ENCODE results near the gene LRIT2. TPM values are rescaled to one million over a fixed set of nuclear protein-coding genes. Genes with fewer than 3 reads are reported as not detected.

The LRIT2 gene
- total RNA-seq, 2 experiments from 2014 or later = not detected

DNA sequence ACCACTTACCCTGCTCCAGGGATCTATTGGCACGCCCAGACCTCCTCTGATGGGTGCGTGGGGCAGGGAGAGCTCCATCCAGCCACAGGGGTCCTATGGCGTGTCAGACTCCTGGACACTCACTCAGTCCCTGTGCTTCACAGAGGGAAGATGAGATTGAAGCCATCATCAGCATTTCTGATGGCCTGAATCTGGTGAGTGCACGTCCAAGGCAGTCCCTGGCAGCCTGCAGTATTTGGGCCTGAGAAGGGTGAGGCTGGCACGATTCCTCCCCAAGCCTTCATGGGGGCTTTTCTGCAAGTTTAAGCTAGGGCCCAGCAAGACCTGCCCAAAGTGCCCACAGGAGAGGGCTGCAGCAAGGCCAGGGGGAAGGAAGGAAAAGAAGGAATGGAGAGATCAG, 27.7 kb downstream of the LRIT2 start:
- ATAC-seq (no peak), DNase-seq (no peak)
- peaks cover 10% of the 10 kb centered on the region for H3K27me3 Mint-ChIP-seq
- TF ChIP-seq, protein P1, sequence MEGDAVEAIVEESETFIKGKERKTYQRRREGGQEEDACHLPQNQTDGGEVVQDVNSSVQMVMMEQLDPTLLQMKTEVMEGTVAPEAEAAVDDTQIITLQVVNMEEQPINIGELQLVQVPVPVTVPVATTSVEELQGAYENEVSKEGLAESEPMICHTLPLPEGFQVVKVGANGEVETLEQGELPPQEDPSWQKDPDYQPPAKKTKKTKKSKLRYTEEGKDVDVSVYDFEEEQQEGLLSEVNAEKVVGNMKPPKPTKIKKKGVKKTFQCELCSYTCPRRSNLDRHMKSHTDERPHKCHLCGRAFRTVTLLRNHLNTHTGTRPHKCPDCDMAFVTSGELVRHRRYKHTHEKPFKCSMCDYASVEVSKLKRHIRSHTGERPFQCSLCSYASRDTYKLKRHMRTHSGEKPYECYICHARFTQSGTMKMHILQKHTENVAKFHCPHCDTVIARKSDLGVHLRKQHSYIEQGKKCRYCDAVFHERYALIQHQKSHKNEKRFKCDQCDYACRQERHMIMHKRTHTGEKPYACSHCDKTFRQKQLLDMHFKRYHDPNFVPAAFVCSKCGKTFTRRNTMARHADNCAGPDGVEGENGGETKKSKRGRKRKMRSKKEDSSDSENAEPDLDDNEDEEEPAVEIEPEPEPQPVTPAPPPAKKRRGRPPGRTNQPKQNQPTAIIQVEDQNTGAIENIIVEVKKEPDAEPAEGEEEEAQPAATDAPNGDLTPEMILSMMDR (IDR thresholded peaks at IDR 0.05) = no peak
- H3K9me3 Mint-ChIP-seq = no peaks in the 10 kb centered on the region
- H3K4me1 Mint-ChIP-seq (ENCODE audit: low read depth) = no peaks in the 10 kb centered on the region
- H3K27ac Mint-ChIP-seq = no peak overlapping the region
- intact Hi-C loops (cut with micrococcal nuclease) = no loop called here
- H3K36me3 Mint-ChIP-seq (ENCODE audit: low read depth) = no peaks in the 10 kb centered on the region
- POLR2A ChIA-PET = interaction anchor here (1.8 kb wide), 1 partner anchor 59 kb away, joined by 6 read pairs; the partner anchor contains the start of gene GHITM
- CTCF ChIA-PET = interaction anchor here (1.3 to 1.7 kb wide), 3 partner anchors 41 to 50 kb away, joined by 4 read pairs; no protein-coding TSS in a partner anchor
- no peak overlapping the region for H3K4me3 Mint-ChIP-seq

DNA sequence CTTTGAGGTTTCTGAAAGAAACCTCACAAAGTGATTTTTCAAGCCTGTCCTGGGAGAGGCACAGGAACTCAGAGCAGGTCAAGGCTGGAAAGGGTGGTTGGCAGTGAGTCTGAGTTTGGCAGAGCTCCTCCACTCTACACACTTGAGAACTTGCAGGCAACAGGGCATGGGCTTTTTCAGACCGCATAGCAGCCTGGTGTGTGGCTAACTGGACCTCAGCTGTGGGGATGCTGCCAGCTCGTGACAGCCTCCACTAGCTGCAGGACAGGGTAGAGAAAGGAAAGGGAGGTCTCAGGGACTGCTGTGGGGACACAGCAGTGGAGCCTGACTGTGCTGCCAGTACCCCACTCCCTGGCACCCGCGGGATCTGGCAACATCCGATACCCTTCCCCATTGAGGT, 28.4 kb downstream of the LRIT2 start:
- ChIA-PET CTCF (interaction anchor here (1.7 kb wide), 1 partner anchor 48 kb away, joined by 4 read pairs; no protein-coding TSS in a partner anchor), POLR2A (interaction anchor here (1.8 kb wide), 1 partner anchor 58 kb away, joined by 6 read pairs; the partner anchor contains the start of gene GHITM)
- intact Hi-C loops (cut with micrococcal nuclease) = no loop called here
- TF ChIP-seq, protein P1 (IDR thresholded peaks at IDR 0.05) = no peak
- no peak for ATAC-seq
- H3K4me1 Mint-ChIP-seq (ENCODE audit: low read depth) = no peaks in the 10 kb centered on the region
- H3K27ac Mint-ChIP-seq = no peak overlapping the region
- H3K36me3 Mint-ChIP-seq (ENCODE audit: low read depth) = no peaks in the 10 kb centered on the region
- no peak for DNase-seq
- peaks cover 10% of the 10 kb centered on the region for H3K27me3 Mint-ChIP-seq
- no peaks in the 10 kb centered on the region for H3K9me3 Mint-ChIP-seq
- no peak overlapping the region for H3K4me3 Mint-ChIP-seq

GRCh38 chr10:84196083-84196482, 29.3 kb downstream of the LRIT2 start:
- POLR2A ChIA-PET = interaction anchor here (1.8 kb wide), 1 partner anchor 57 kb away, joined by 6 read pairs; the partner anchor contains the start of gene GHITM
- no peak for DNase-seq

DNA sequence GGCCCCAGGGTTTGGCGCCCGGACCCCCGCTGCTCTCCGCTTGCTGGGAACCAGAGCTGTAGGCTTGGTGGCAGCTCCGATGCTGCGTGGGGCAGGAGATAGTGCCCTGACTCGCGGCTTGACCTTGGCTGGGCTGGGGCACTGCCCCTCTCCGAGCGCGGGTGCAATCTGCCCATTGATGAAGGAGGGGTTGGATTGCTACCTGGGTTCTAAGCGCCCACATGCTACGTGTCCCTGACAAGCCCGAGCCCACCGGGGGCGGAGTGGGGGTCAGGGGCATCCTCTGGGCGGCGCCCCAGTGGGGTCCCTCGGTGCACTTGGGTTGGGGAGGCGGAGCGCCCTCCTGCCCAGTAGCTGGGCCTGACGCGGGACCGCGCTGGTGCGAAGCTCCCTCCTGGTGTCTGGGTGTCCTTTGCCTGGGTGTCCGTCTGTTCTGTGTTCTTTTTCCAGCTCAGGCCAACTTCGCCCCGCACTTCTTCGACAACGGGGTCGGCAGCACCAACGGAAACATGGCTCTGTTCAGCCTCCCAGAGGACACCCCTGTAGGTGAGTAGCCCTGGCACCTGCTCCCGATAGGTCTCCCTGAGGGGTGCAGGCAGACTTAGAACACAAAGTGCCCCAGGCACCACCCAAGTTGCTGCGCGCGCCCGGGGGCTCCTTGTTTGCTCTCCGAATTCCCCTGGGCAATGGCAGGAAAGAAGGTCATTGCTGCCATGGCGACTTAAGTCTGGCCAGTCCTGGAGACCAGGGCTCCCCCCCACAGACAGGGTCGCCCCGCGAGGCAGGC, 30.1 kb downstream of the LRIT2 start:
- no peak overlapping the region for H3K27ac Mint-ChIP-seq
- DNase-seq (no peak), ATAC-seq (no peak)
- H3K9me3 Mint-ChIP-seq = no peaks in the 10 kb centered on the region
- ChIA-PET CTCF (interaction anchor here (0.7 to 2.5 kb wide), 2 partner anchors 10 to 47 kb away, joined by 3 to 12 read pairs; no protein-coding TSS in a partner anchor), POLR2A (no interaction called here)
- peaks cover 10% of the 10 kb centered on the region for H3K27me3 Mint-ChIP-seq
- H3K4me1 Mint-ChIP-seq (ENCODE audit: low read depth) = peaks cover 10% of the 10 kb centered on the region
- H3K4me3 Mint-ChIP-seq = peak overlapping the region; percentile 57
- TF ChIP-seq, protein P1 (IDR thresholded peaks at IDR 0.05) = no peak
- intact Hi-C loops (cut with micrococcal nuclease) = no loop called here
- H3K36me3 Mint-ChIP-seq (ENCODE audit: low read depth) = no peaks in the 10 kb centered on the region

More at GRCh38 chr10:84196083-84196482, 29.3 kb downstream of the LRIT2 start:
- CTCF ChIA-PET = no interaction called here
- intact Hi-C loops (cut with micrococcal nuclease) = no loop called here
- Mint-ChIP-seq H3K4me3 (no peak overlapping the region), H3K27me3 (peaks cover 10% of the 10 kb centered on the region), H3K4me1 (ENCODE audit: low read depth) (peaks cover 5% of the 10 kb centered on the region), H3K9me3 (no peaks in the 10 kb centered on the region), H3K27ac (no peak overlapping the region), H3K36me3 (ENCODE audit: low read depth) (no peaks in the 10 kb centered on the region)
- TF ChIP-seq, protein P1 (IDR thresholded peaks at IDR 0.05) = no peak
- ATAC-seq = no peak
